Stomach (tissue), 9 donors: ENCODE results near the gene ARFGAP3. TPM values are rescaled to one million over a fixed set of nuclear protein-coding genes. Genes with fewer than 3 reads are reported as not detected.
A peak's percentile ranks its signal among the peaks of the same experiment; 100 is the strongest.

ENCODE experiments used
- DNase-seq, 2 donors: peaks; one replicate each; pipeline versions ENCODE4 v3.0.0 to v3.0.0-alpha.2; 2013 to 2019
- H3K27ac ChIP-seq, 5 donors: fragments of 200-600 bp in 4 of 5; sonication (generic) in 4 of 5; one replicate each; pipeline ENCODE4 v1.5.1; 2013 to 2019; ENCODE audit warnings: mild to moderate bottlenecking in 1 of 5, moderate library complexity in 1 of 5
- H3K27me3 ChIP-seq, 3 donors: fragments of 200-600 bp; sonication (generic); one replicate each; pipeline ENCODE4 v1.5.1; 2017 to 2019; ENCODE audit warnings: mixed run types in 1 of 3
- H3K36me3 ChIP-seq, 4 donors: fragments of 200-600 bp; sonication (generic); 1 replicate in 3 of 4; 2 replicates in 1 of 4; pipeline ENCODE4 v1.5.1; 2016 to 2019
- H3K4me1 ChIP-seq, 4 donors: fragments of 200-600 bp; sonication (generic); one replicate each; pipeline ENCODE4 v1.5.1; 2016 to 2019
- H3K4me3 ChIP-seq, 4 donors: fragments of 200-600 bp; sonication (generic) in 3 of 4; one replicate each; pipeline ENCODE4 v1.5.1; 2016 to 2019; ENCODE audit warnings: mild to moderate bottlenecking in 1 of 4
- H3K9me3 ChIP-seq, 4 donors: fragments of 200-600 bp; sonication (generic); one replicate each; pipeline ENCODE4 v1.5.1; 2016 to 2019
- CTCF ChIP-seq, 7 experiments: fragments of 450-650 bp in 4 of 7; fragments of 200-600 bp in 3 of 7; sonication (generic) in 3 of 7; IDR thresholded peaks; one replicate each; pipeline ENCODE4 v1.5.1; 2016 to 2019; ENCODE audit warnings: antibody characterized with exemption in 7 of 7, control low read depth in 2 of 7, mild to moderate bottlenecking in 1 of 7
- EP300 ChIP-seq: sonication (generic); formaldehyde crosslinking; IDR thresholded peaks from one replicate; pipeline ENCODE4 v1.6.1; 2017; ENCODE audit warnings: antibody characterized with exemption
- POLR2A ChIP-seq, 4 donors: fragments of 450-650 bp; IDR thresholded peaks; one replicate each; pipeline ENCODE4 v1.6.1; 2016; ENCODE audit warnings: antibody characterized with exemption in 4 of 4, control low read depth in 2 of 4, mild to moderate bottlenecking in 1 of 4, moderate library complexity in 1 of 4
- POLR2AphosphoS5 ChIP-seq, 3 donors: sonication (generic); formaldehyde crosslinking; IDR thresholded peaks; one replicate each; pipeline ENCODE4 v1.6.1; 2016; ENCODE audit warnings: antibody characterized with exemption in 3 of 3
- WGBS, 5 donors: extraction: QIAGEN DNeasy Blood & Tissue Kit in 3 of 5; methylation state at CpG; one replicate each; pipeline versions ENCODE4 v1.1.5 to v1.1.7; 2013 to 2018; 5-methylcytosine and 5-hydroxymethylcytosine counted together
- intact Hi-C: fragments of 100-400 bp; cut with DNase I; formaldehyde crosslinking; loops from one replicate; pipeline ENCODE4 v1.15.1; 2023; ENCODE audit warnings: low total_unique reads
- polyA plus RNA-seq, 3 donors: library from polyadenylated mRNA; stranded (reverse); fragments of 200-250 nt; gene quantifications; one replicate each; pipeline ENCODE4 v1.2.3, GENCODE V29; 2013
- total RNA-seq, 5 donors: library from RNA; depleted of rRNA; stranded (reverse); fragments of >200 nt; gene quantifications; one replicate each; pipeline versions ENCODE4 v1.1.0 to v1.2.3, GENCODE V29; 2014 to 2016
- donor health status: healthy with polysubstance abuse.
- donor health status: Bipolar disorder and iron deficiency.
- donor health status: healthy.

ARFGAP3 gene
- total and polyA plus RNA-seq, 8 donors, result 4.6 to 77.5 (median 39.9) TPM

GRCh38 chr22:42801252-42802080, 55.6 kb downstream of the ARFGAP3 start:
- no peaks in the 10 kb centered on the region for H3K9me3 ChIP-seq
- peak overlapping the region in 1 of 5 donors; percentile 24 for H3K27ac ChIP-seq
- no peak for DNase-seq
- TF ChIP-seq CTCF (IDR thresholded peaks at IDR 0.05), result no peak
- TF ChIP-seq EP300, result no peak
- no peak for TF ChIP-seq POLR2AphosphoS5 (IDR thresholded peaks at IDR 0.05)
- TF ChIP-seq POLR2A (IDR thresholded peaks at IDR 0.05), result no peak
- H3K36me3 ChIP-seq, result peaks cover 36 to 99% (median 92%) of the 10 kb centered on the region in 4 donors
- H3K4me3 ChIP-seq, result no peak overlapping the region
- H3K27me3 ChIP-seq, result no peaks in the 10 kb centered on the region
- intact Hi-C loops, result no loop called here
- WGBS, 5 donors, result 93 to 98% (median 94%) methylated on average over 12 of the region's 12 CpGs
- peaks cover 23 to 36% (median 29%) of the 10 kb centered on the region in 4 donors for H3K4me1 ChIP-seq

DNA sequence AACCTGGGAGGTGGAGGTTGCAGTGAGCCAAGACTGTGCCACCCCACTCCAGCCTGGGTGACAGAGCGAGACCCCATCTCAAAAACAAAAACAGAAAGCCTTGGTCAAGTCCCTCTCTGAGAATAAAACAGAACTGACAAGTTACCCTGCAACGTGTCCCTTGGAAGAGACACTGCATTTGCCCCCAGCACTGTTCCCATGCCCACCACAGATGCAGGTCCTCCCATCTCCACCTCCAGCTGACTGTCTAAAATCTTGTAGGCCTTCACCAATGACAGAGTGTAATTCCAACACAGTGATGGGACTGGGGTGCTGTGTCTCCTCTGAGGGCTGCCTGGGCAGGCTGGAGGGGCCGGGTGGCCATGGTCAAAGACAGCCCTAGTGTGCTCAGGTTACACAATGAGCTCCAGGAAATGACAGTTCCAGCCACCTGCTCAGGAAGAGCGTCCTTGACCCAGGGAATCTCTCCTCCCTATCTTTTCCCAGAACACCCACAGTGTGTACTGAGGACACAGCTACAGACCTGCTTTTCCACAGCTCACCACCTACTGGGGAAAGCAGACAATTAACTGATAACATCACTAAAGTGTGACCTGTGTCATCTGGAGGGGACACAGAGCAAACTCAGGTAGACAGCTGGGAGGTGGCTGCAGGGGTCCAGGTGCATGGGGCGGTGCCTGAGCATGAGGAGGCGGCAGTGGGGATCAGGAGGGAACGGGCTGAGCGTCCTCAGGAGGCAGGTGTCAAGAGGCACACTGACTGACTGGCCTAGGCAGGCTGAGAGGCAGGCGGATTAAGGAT, 56.4 kb downstream of the ARFGAP3 start:
- no peak for DNase-seq
- intact Hi-C loops, result no loop called here
- H3K27ac ChIP-seq, result peak overlapping the region in 2 of 5 donors; percentile 7 to 34
- peaks cover 15 to 28% (median 21%) of the 10 kb centered on the region in 4 donors for H3K4me1 ChIP-seq
- no peak overlapping the region for H3K4me3 ChIP-seq
- H3K9me3 ChIP-seq, result no peaks in the 10 kb centered on the region
- no peaks in the 10 kb centered on the region for H3K27me3 ChIP-seq
- H3K36me3 ChIP-seq, result peaks cover 28 to 99% (median 91%) of the 10 kb centered on the region in 4 donors
- 87 to 94% (median 91%) methylated on average over 8 to 9 of the region's 9 CpGs for WGBS, 5 donors
- TF ChIP-seq EP300, result no peak
- no peak for TF ChIP-seq POLR2AphosphoS5 (IDR thresholded peaks at IDR 0.05)
- TF ChIP-seq POLR2A (IDR thresholded peaks at IDR 0.05), result no peak
- TF ChIP-seq CTCF (IDR thresholded peaks at IDR 0.05), result no peak

GRCh38 chr22:42799461-42800405, 57.3 kb downstream of the ARFGAP3 start:
- Histone ChIP-seq H3K27ac (no peak overlapping the region), H3K27me3 (no peaks in the 10 kb centered on the region), H3K4me3 (no peak overlapping the region), H3K4me1 (peaks cover 10 to 20% (median 17%) of the 10 kb centered on the region in 4 donors), H3K9me3 (no peaks in the 10 kb centered on the region), H3K36me3 (peaks cover 29 to 99% (median 91%) of the 10 kb centered on the region in 4 donors)
- 83 to 92% (median 87%) methylated on average over 7 to 8 of the region's 8 CpGs for WGBS, 5 donors
- intact Hi-C loops, result no loop called here
- no peak for TF ChIP-seq POLR2A (IDR thresholded peaks at IDR 0.05)
- TF ChIP-seq EP300, result no peak
- no peak for TF ChIP-seq CTCF (IDR thresholded peaks at IDR 0.05)
- no peak for TF ChIP-seq POLR2AphosphoS5 (IDR thresholded peaks at IDR 0.05)
- DNase-seq, result no peak
